ENCODE data around the gene ALG9. TPM values are rescaled to one million over a fixed set of nuclear protein-coding genes. Genes with fewer than 3 reads are reported as not detected.
A peak's percentile ranks its signal among the peaks of the same experiment; 100 is the strongest.

Gene ALG9
- total and polyA plus RNA-seq, 2 of the 4 experiments (the other 2 are of a cell fraction): 20.7 to 35.7 TPM

- Histone ChIP-seq H3K9me1 (ENCODE audit: insufficient read depth, low read length) (peaks cover 6% of the 10 kb centered on the region; the same call in 1 of the 2 replicates), H2BK120ac (ENCODE audit: low read depth, low read length) (peak overlapping the region; percentile 56; the same call in 1 of the 2 replicates), H4K8ac (ENCODE audit: low read depth in 2 of 2, low read length in 2 of 2) (peak overlapping the region in 1 of 2 experiments; percentile 77; a peak in 3 of 4 replicates), H3K36me3 (ENCODE audit: control insufficient read depth, insufficient read depth, low read length) (no peaks in the 10 kb centered on the region), H3K9me3 (ENCODE audit: control insufficient read depth, insufficient read depth, low read length) (no peaks in the 10 kb centered on the region), H2AFZ (replicated peaks; ENCODE audit: low read length, poor library complexity) (no peak overlapping the region), H3K56ac (ENCODE audit: extremely low read depth, insufficient read depth, low read length) (no peak overlapping the region), H2BK20ac (ENCODE audit: low read depth, low read length) (no peak overlapping the region), H2BK5ac (ENCODE audit: low read depth, low read length, poor library complexity, severe bottlenecking) (peak overlapping the region; percentile 95), H4K20me1 (ENCODE audit: insufficient read depth, low read length) (peaks cover 2% of the 10 kb centered on the region; the same call in 1 of the 2 replicates), H3K14ac (replicated peaks; ENCODE audit: low read depth, low read length) (peak overlapping the region; percentile 72), H3K4me1 (ENCODE audit: control insufficient read depth, insufficient read depth, low read length) (peaks cover 10% of the 10 kb centered on the region), H3K23ac (ENCODE audit: low read depth, low read length) (no peak overlapping the region), H2AK9ac (replicated peaks; ENCODE audit: low read depth, low read length, poor library complexity) (no peak overlapping the region), H3K18ac (ENCODE audit: low read depth, low read length) (peak overlapping the region; percentile 81; the same call in 1 of the 2 replicates), H2BK15ac (ENCODE audit: low read depth, low read length) (0 out of 3 replicates have a peak overlapping the region, but pooled peaks have one; percentile 27), H3K9ac (ENCODE audit: low read depth, low read length) (no peak overlapping the region; the same call in 1 of the 2 replicates), H3K27me3 (ENCODE audit: control insufficient read depth, insufficient read depth, low read length) (no peaks in the 10 kb centered on the region), H3K79me1 (ENCODE audit: low read depth in 1 of 2, low read length in 2 of 2) (peaks cover 3 to 6% of the 10 kb centered on the region in 2 experiments; a peak in 1 of 4 replicates), H3K4me2 (ENCODE audit: low read depth, low read length) (peak overlapping the region; percentile 60; the same call in 1 of the 2 replicates), H2AK5ac (ENCODE audit: low read depth, low read length) (no peak overlapping the region; the same call in 1 of the 2 replicates), H3K4ac (ENCODE audit: low read depth, low read length) (no peak overlapping the region; the same call in 1 of the 2 replicates), H4K5ac (ENCODE audit: low read depth, low read length) (peak overlapping the region; percentile 67; the same call in 1 of the 2 replicates), H3K27ac (ENCODE audit: insufficient read depth, low read length) (peak overlapping the region; percentile 43; the same call in 1 of the 2 replicates), H3K4me3 (ENCODE audit: insufficient read depth, low read depth, low read length) (no peak overlapping the region), H4K91ac (ENCODE audit: insufficient read depth, low read depth, low read length) (peak overlapping the region; percentile 43; the same call in 1 of the 2 replicates)
- ChIA-PET CTCF (interaction anchor here (1.6 kb wide), 1 partner anchor 38 kb away, joined by 3 read pairs; no protein-coding TSS in a partner anchor), POLR2A (ENCODE audit: unreplicated experiment) (no interaction called here)
- BruUV-seq (replicated peaks): no TSS peak
- WGBS, 2 experiments (ENCODE audit: extremely low coverage in 2 of 2, insufficient read length in 1 of 2): 96% methylated on average over 4 of the region's 8 CpGs; no CpG with 5 or more reads in 1 of the 2 experiments
- TF ChIP-seq POLR2A (IDR thresholded peaks at IDR 0.05; ENCODE audit: low read depth, low read length) (no peak), CTCF (conservative IDR thresholded peaks at IDR 0.05; ENCODE audit: low read depth, low read length) (no peak), MAZ (IDR thresholded peaks at IDR 0.05; ENCODE audit: borderline replicate concordance, low read depth, low read length) (no peak), NFE2L2 (IDR thresholded peaks at IDR 0.05; ENCODE audit: low read depth, low read length) (no peak), CHD1 (IDR thresholded peaks at IDR 0.05; ENCODE audit: low read depth, low read length) (no peak), RFX5 (IDR thresholded peaks at IDR 0.05; ENCODE audit: low read depth, low read length) (no peak), RAD21 (IDR thresholded peaks at IDR 0.05; ENCODE audit: low read length) (no peak), ELK1 (IDR thresholded peaks at IDR 0.05; ENCODE audit: borderline replicate concordance, low read depth, low read length) (no peak), MAFK (IDR thresholded peaks at IDR 0.05; ENCODE audit: low read depth, low read length) (no peak), BHLHE40 (IDR thresholded peaks at IDR 0.05; ENCODE audit: low read depth, low read length) (no peak), CEBPB (IDR thresholded peaks at IDR 0.05; ENCODE audit: low read depth, low read length) (no peak)
- intact Hi-C loops (cut with micrococcal nuclease) (loop anchor here (5.0 kb wide), 1 partner anchor 32 kb away; no protein-coding TSS in a partner anchor), in situ Hi-C loops (cut with MboI; ENCODE audit: low sequenced_read_pairs) (no loop called here), dilution Hi-C loops (cut with HindIII; ENCODE audit: low sequenced_read_pairs, unreplicated experiment) (no loop called here)
- ATAC-seq (ENCODE audit: low read depth) (peak; percentile 67), DNase-seq (peak; percentile 91)
Measured at GRCh38 chr11:111814557-111815320, 56.6 kb downstream of the ALG9 start.
